MM.1S (cell line): ENCODE data around the gene PLK5.

Experiments used
- DNase-seq: peaks from one replicate; pipeline ENCODE4 v3.0.0-alpha.2; 2015
- H2AFZ ChIP-seq: fragments of 300-600 bp; sonication (generic); 2 replicates; pipeline ENCODE4 v1.6.0; 2016; ENCODE audit warnings: antibody characterized with exemption, low read length
- H3F3A ChIP-seq: fragments of 300-600 bp; sonication (generic); 2 replicates; pipeline ENCODE4 v1.6.1; 2016; ENCODE audit warnings: mild to moderate bottlenecking, antibody characterized with exemption, low read length, moderate library complexity, mixed read lengths; ENCODE audit not compliant: insufficient read depth
- H3K27ac ChIP-seq: fragments of 300-600 bp; sonication (generic); 2 replicates; pipeline ENCODE4 v1.5.1; 2016; ENCODE audit warnings: mild to moderate bottlenecking, low read length
- H3K27me3 ChIP-seq: fragments of 300-600 bp; sonication (generic); replicated peaks from 2 replicates; pipeline ENCODE4 v1.6.0; 2016; ENCODE audit warnings: low read length; ENCODE audit not compliant: insufficient read depth
- H3K36me3 ChIP-seq: fragments of 300-600 bp; sonication (generic); replicated peaks from 2 replicates; pipeline ENCODE4 v1.6.1; 2016; ENCODE audit warnings: mild to moderate bottlenecking, low read length, mixed read lengths; ENCODE audit not compliant: insufficient read depth
- H3K4me1 ChIP-seq: fragments of 300-600 bp; sonication (generic); 2 replicates; pipeline ENCODE4 v1.6.1; 2016; ENCODE audit warnings: low read length, mixed read lengths
- H3K4me2 ChIP-seq: fragments of 300-600 bp; sonication (generic); 2 replicates; pipeline ENCODE4 v1.6.0; 2016; ENCODE audit warnings: low read depth, low read length
- H3K4me3 ChIP-seq: fragments of 300-600 bp; sonication (generic); 2 replicates; pipeline ENCODE4 v1.5.1; 2016; ENCODE audit warnings: low read length, mixed read lengths
- H3K79me2 ChIP-seq: fragments of 300-600 bp; sonication (generic); 2 replicates; pipeline ENCODE4 v1.6.1; 2016; ENCODE audit warnings: mixed run types, low read length, mixed read lengths
- H3K9ac ChIP-seq: fragments of 300-600 bp; sonication (generic); 2 replicates; pipeline ENCODE4 v1.6.1; 2016; ENCODE audit warnings: low read length, mixed read lengths
- H3K9me2 ChIP-seq: fragments of 300-600 bp; sonication (generic); replicated peaks from 2 replicates; pipeline ENCODE4 v1.6.1; 2016; ENCODE audit warnings: mild to moderate bottlenecking, low read length, mixed read lengths; ENCODE audit not compliant: insufficient read depth
- H3K9me3 ChIP-seq: fragments of 300-600 bp; sonication (generic); replicated peaks from 2 replicates; pipeline ENCODE4 v1.6.1; 2016; ENCODE audit warnings: mild to moderate bottlenecking, low read length, mixed read lengths; ENCODE audit not compliant: insufficient read depth
- H4K20me1 ChIP-seq: fragments of 300-600 bp; sonication (generic); 2 replicates; pipeline ENCODE4 v1.6.1; 2016; ENCODE audit warnings: mild to moderate bottlenecking, low read length, moderate library complexity, mixed read lengths; ENCODE audit not compliant: insufficient read depth
- EZH2 ChIP-seq: fragments of 300-600 bp; sonication (generic); optimal IDR thresholded peaks from 2 replicates; pipeline ENCODE3; 2017; ENCODE audit warnings: low read depth, mild to moderate bottlenecking, antibody characterized with exemption, low read length, mixed read lengths
- EZH2phosphoT487 ChIP-seq: fragments of 300-600 bp; sonication (generic); IDR thresholded peaks from 2 replicates; pipeline ENCODE4 v1.6.1; 2018; ENCODE audit warnings: antibody characterized with exemption, low read length
- TF ChIP-seq, protein P1 (sequence below): fragments of 300-600 bp; sonication (generic); IDR thresholded peaks from 2 replicates; pipeline ENCODE4 v1.5.1; 2016; ENCODE audit warnings: antibody characterized with exemption, low read length, mixed read lengths

PLK5 gene

DNA sequence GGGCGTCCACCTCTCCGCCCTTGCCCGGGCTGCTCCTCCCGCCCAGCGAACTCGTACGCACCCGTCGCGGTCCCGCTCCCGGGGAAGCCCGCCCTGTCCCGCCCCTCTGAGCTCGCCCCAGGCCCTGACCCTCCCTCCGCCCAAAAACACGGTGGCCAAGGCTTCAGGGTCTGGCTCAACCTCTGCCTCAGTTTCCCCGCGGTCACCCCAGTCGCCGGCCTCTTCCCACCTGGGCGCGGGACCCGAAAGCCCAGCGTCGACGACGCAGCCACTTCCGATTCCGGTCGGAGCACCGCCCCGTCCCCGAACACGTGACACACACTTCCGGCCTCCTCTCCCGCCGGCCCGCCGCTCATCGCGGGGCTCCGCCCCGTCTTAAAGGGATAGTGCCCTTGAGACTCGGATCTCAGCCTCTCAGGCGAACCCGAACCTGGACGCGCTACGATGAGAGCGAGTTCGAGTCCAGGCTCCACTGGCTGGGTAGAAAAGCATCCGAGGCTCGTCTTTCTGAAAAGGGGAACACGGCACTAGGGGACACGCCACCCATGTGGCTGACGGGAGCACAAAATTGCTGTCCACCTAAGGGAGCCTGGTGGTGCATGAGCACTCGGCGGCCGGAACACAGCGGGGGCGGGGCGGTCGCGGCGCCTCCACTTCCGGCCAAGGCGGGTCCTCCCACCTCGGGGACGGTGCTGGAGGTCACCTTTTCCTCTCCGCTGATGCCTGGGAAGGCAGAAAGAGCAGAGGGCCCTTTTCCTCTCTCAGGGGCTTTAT is 44.8 kb upstream of the PLK5 start, which contains the start of gene C19orf25:
TSS of gene C19orf25 (minus strand) at position 282 of the 774 bp plus-strand sequence. CDS start 312 bp downstream, outside the sequence.
- Histone ChIP-seq H3F3A (no peaks in the 10 kb centered on the region), H3K4me1 (no peaks in the 10 kb centered on the region), H3K9me3 (no peaks in the 10 kb centered on the region), H3K9ac (peak within 1 kb of the TSS; percentile 69), H3K4me3 (peak within 1 kb of the TSS; percentile 73), H2AFZ (peak within 1 kb of the TSS; percentile 91), H4K20me1 (no peaks in the 10 kb centered on the region), H3K27me3 (peaks cover 12% of the 10 kb centered on the region), H3K27ac (peak within 1 kb of the TSS; percentile 66; the same call in 1 of the 2 replicates), H3K79me2 (peaks cover 40% of the 10 kb centered on the region), H3K36me3 (no peaks in the 10 kb centered on the region), H3K9me2 (no peaks in the 10 kb centered on the region), H3K4me2 (peak within 1 kb of the TSS; percentile 73)
- peak; percentile 99 for DNase-seq
- TF ChIP-seq, protein P1, sequence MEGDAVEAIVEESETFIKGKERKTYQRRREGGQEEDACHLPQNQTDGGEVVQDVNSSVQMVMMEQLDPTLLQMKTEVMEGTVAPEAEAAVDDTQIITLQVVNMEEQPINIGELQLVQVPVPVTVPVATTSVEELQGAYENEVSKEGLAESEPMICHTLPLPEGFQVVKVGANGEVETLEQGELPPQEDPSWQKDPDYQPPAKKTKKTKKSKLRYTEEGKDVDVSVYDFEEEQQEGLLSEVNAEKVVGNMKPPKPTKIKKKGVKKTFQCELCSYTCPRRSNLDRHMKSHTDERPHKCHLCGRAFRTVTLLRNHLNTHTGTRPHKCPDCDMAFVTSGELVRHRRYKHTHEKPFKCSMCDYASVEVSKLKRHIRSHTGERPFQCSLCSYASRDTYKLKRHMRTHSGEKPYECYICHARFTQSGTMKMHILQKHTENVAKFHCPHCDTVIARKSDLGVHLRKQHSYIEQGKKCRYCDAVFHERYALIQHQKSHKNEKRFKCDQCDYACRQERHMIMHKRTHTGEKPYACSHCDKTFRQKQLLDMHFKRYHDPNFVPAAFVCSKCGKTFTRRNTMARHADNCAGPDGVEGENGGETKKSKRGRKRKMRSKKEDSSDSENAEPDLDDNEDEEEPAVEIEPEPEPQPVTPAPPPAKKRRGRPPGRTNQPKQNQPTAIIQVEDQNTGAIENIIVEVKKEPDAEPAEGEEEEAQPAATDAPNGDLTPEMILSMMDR, result no peak
- TF ChIP-seq EZH2 (no peak), EZH2phosphoT487 (no peak)

DNA sequence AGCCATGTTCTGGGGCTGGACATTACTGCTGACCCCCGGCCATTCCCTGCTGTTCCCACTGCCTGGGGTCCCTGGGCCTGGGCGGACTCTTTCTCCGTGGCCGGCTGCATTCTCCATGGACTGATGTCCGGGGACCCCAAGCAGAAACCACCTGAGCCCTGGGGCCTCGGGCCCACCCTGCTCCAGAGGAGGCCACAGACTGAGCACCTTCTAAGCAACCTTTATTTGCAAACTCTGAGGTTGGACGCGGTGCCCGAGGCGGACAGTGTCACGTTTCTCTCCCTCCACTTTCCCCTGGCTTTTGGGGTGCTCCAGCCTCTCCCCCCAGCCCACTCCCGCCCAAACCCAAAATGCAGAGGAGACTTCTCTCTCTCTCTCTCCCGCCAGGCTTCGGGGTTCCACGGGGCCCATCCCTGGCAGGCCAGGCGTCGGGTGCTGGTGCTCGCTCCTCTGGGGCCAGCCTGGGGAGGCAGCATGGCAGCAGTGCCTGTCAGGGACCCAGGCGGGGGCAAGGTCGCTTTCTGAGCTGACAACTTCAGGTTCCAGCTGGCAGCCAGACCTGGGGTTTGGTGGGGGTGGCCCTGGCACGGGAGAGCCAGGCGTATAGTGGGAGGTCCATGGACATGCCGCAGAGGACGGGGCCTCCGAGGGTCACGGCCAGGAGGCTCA is 42.5 kb upstream of the PLK5 start:
- Histone ChIP-seq H3K27ac (no peak overlapping the region), H3K4me2 (no peak overlapping the region)
- TF ChIP-seq EZH2phosphoT487 (no peak), EZH2 (no peak)
- TF ChIP-seq, protein P1, result no peak

DNA sequence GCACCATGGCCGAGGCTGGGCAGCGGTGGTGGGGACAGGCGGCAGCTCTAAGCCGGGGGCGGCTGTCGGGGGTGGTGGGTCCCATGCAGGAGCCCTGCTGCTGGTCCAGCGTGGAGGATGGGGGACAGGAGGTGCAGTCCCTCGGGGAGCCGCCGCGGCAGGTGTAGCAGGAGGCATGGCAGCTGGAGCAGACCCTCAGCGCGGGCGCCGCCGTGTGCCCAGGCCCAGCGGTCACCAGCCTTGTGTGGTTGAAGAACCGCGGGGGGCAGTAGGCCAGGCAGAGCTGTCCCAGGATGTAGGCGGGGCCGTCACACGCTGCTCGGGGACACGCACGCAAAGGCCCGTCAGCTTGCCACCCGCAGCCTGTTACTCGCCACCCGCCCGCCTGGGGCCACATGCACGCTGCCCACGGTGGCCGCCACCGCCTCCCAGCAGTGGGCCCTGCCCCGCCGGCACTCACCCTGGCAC is 42.0 kb upstream of the PLK5 start:
- H3F3A ChIP-seq, result no peaks in the 10 kb centered on the region
- no peak for DNase-seq
- H3K4me1 ChIP-seq, result no peaks in the 10 kb centered on the region
- no peak overlapping the region for H3K9ac ChIP-seq
- H2AFZ ChIP-seq, result no peak overlapping the region
- H3K36me3 ChIP-seq, result no peaks in the 10 kb centered on the region
- H3K9me3 ChIP-seq, result no peaks in the 10 kb centered on the region
- no peak overlapping the region for H3K4me3 ChIP-seq
- H3K79me2 ChIP-seq, result peaks cover 20% of the 10 kb centered on the region
- H4K20me1 ChIP-seq, result no peaks in the 10 kb centered on the region
- H3K4me2 ChIP-seq, result no peak overlapping the region
- no peaks in the 10 kb centered on the region for H3K9me2 ChIP-seq
- peaks cover 36% of the 10 kb centered on the region for H3K27me3 ChIP-seq
- H3K27ac ChIP-seq, result no peak overlapping the region
- TF ChIP-seq EZH2phosphoT487 (no peak), EZH2 (no peak)
- TF ChIP-seq, protein P1, result no peak

More for the DNA sequence above, 42.5 kb upstream of the PLK5 start:
- Histone ChIP-seq H3F3A (no peaks in the 10 kb centered on the region), H2AFZ (no peak overlapping the region), H3K79me2 (peaks cover 26% of the 10 kb centered on the region), H3K9me2 (no peaks in the 10 kb centered on the region), H4K20me1 (no peaks in the 10 kb centered on the region), H3K9me3 (no peaks in the 10 kb centered on the region), H3K4me3 (no peak overlapping the region), H3K9ac (no peak overlapping the region), H3K4me1 (no peaks in the 10 kb centered on the region), H3K27me3 (peaks cover 30% of the 10 kb centered on the region), H3K36me3 (no peaks in the 10 kb centered on the region)
- DNase-seq, result no peak
